GM18502 (cell line): ENCODE measurements around the gene RAMAC.
A peak's percentile ranks its signal among the peaks of the same experiment; 100 is the strongest.
"Not testable (repeated sequence)": the region's sequence is repeated elsewhere in the genome, so short reads cannot be mapped to it uniquely, and the experiment has no call there.

Source experiments
- ATAC-seq: cut with Tn5 transposase; IDR thresholded peaks from one replicate; pipeline ENCODE4 v1.9.1; 2021; ENCODE audit warnings: mild to moderate bottlenecking; ENCODE audit not compliant: unreplicated experiment, poor library complexity

RAMAC gene

DNA sequence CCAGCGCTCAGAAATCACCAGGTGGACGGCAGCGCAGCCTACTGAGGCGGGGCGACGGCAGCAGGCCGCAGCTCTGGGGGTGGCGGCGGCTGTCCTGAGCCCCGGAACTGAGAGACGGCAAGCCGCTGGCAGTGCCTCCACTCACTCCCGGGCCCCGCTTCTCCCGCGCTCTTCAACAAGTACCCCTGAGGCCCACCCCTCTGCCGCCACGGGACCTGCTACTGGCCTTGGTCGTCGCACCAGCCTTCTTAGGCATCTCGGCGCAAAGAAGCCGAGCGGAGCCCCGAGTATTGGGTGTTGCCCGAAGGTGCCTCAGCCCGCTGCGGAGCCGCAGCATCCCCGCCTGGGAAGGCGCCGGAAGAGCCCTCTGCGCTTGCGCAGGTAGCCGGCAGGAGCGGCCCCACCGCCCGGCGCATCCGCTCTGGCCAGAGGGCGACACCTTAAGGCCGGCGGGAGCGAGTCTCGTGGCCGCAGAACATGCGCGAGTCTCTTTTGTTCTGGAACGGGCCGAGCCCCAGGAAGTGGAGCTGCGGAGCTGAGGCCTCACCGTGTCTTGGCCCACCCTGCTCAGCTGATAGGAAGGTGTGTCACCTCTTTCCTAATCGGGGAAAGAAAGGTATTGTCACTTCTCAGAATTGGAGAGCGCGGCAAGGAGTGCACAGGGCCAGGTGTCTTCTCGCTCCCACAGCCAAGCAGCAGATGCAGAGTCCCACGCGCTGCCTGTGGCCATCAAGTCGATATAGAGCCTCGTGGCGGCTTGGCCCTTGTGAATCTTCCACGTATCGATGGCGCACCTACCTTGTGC lies 25.5 kb downstream of the RAMAC start, which contains the start of gene C15orf40:
Gene C15orf40 (minus strand): TSS at position 369 of the 805 bp plus-strand sequence. CDS start 32 bp downstream, at position 337.
- ATAC-seq = peak; percentile 84

- ATAC-seq = no peak
Measured at GRCh38 chr15:83012076-83012426, 26.0 kb downstream of the RAMAC start.

DNA sequence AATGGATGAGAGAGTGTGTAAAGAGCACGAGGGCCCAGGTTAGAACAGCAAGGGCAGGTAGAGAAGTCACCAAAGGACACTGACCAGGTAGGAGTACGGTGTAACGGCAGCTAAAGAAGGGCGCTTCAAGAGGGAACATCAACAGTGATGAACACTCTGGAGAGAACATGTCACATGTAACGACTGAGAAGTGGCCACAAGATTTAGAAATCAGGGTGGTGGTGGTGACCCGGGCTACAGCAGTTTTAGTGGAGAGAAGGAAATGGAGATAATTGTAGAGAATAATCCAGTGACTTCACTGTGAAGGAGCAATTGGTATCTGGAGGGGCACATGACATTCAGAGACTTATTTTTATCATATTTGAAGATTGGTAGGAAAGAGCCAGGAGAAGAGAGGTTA lies 26.6 kb downstream of the RAMAC start:
- ATAC-seq = no peak

GRCh38 chr15:83014205-83014653 lies 28.2 kb downstream of the RAMAC start:
- ATAC-seq = no peak

DNA sequence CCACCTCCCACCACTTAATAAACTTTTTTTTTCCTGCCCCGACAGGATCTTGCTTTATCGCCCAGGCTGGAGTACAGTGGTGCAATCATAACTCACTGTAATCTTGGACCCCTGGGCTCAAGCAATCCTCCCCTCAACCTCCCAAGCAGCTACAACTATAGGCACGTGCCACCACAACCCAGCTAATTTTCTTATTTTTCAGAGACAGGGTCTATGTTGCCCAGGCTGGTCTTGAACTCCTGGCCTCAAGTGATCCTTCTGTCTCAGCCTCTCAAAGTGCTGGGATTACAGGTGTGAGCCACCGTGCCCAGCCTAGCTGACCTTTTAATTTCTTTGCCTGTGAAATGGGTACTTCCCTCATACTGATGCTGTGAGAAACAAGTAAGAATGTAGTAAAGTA lies 29.4 kb downstream of the RAMAC start:
- no peak for ATAC-seq

DNA sequence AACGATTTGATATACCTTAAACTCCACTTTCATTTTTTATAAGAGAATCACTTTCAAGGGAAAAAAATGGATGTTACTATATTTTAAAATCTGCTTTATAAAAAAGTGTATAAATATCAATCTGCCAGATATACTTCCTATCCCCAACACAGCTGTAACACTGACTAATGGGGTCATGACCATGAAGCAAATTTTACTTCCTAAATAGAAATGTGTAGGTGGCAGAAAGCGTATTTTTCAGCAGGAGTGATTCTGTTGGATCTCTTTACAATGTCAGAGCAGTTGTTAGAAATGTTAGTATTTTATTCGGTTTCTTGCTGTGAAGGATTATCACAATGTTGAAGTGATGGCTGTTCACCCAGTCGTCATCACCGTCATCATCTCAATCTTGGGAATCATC lies 30.9 kb downstream of the RAMAC start:
- ATAC-seq = no peak

DNA sequence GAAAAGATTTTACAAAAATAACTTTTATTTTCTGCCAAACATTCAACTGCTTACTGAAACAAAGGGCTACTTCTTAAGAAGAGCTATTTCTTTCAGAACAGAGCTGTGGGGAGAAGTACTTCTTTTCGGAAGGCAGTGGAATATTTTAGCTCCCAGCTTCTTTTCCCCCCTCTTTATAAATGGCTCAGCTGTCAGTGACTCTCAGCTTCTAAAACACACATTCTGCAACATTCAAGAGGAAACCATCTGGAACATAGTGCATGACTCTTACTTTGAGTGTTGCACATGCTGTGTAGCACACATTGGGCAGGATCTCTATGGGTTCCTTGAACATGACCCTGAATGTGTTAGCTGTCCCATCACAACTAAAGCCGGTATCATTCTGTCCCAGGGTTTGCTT lies 32.4 kb downstream of the RAMAC start:
- ATAC-seq = no peak

DNA sequence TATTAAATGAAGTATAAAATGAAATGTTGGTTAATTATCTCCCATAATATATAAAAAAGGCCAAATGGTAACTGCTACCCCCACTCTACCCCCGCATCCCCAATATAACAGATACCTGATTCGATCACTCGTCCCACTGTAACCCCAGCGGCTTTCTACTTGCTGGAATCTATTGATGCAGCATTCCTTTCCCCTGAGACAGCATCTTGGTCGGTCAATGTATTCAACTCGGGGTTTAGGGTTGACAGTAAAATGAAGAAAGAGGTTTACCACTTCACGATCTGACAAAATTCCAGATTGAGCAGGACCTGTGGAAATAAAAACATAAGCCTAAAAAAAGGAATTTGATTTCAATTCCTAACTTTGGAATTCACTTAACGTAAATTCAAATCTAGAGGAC lies 44.0 kb downstream of the RAMAC start:
- ATAC-seq = no peak

DNA sequence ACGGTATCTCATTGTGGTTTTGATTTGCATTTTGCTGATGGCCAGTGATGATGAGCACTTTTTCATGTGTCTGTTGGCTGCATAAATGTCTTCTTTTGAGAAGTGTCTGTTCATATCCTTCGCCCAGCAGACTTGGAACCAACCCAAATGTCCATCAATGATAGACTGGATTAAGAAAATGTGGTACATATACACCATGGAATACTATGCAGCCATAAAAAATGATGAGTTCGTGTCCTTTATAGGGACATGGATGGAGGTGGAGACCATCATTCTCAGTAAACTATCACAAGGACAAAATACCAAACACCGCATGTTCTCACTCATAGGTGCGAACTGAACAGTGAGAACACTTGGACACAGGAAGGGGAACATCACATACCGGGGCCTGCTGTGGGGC lies 45.2 kb downstream of the RAMAC start:
- not testable (repeated sequence) for ATAC-seq

- ATAC-seq = no peak
Measured at GRCh38 chr15:83036253-83036652, 50.2 kb downstream of the RAMAC start.

DNA sequence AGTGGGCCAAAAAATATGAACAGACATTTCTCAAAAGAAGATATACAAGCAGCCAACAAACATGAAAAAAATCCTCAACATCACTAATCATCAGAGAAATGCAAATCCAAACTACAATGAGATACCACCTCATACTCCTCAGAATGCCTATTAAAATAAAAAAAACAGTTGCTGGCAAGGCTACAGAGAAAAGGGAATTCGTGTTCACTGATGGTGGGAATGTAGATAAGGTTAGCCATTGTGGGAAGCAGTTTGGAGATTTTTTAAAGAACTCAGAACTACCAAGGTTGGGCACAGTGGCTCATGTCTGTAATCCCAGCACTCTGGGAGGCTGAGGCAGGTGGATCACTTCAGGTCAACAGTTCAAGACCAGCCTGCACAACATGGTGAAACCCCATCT lies 53.2 kb downstream of the RAMAC start:
- no peak for ATAC-seq
